ENCODE data around the gene AXIN2.

AXIN2 gene

DNA sequence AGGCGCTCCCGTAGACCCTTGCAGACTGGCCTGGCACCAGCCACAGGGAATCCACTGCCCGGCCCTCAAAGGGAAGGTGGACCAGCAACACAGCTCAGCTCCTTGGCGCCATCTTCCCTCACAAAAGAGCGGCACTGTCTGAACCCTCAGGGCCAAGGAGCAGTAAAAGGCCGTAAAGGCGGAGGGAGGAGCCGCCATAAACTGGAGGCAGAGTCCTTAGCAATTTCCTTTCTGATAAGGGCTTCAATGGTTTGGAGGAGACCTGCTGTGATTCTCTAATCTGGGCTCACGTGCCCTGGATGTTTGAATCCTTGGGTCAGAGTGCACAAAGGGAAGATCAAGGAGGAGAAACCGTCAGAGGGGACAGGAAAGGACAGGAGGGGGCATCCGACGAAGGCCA, 15.5 kb upstream of the AXIN2 start:
- no peak for DNase-seq

DNA sequence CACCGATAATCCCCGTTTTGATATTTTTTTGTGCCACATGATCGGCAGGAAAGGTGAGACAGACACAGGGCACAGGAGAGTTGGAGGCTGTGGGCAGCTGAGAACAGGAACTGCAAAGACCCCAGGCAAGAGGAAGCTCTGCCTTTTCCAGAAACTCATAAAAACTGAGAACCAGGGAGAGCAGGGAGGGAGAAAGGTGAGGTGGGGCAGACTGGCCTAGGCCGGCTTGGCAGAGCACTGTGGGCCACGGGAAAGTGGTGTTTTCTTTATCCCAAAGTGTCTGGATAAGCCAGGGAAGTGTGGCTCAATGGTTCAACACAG, 11.8 kb upstream of the AXIN2 start:
- DNase-seq: no peak

DNA sequence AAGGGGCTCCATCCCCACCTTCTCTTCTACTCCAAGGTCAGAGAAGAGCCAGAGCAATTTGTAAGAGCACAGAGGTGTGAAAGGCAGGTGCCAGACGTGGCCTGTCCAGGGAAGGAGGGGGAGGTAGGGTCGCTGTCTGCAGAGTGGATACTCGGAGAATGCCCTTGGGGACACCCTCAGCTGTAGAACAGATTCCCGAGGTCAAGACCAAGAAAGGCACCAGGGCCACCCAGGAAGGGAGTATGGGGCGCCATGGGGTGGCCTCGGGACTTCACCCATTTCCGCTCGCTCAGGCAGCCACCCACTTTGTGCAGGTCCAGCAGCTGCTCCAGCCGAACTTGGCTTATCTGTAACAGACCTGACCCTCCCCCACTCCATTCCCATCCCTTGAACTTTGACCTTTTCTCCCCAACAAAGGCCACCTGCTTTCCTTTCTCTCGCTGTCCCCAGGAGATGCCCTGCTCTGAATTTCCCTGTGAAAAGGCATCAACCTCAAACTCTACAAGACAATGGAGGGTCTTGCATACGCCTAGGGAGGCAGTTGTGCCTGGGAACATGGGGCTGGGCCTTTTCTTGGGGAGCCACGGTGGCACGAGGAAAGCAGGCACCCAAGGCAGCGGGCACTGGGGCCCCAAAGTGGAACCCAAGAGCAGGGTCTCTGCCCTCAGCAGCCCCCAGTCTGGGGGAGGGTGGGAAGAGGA, 11.3 kb upstream of the AXIN2 start:
- no peak for DNase-seq

DNA sequence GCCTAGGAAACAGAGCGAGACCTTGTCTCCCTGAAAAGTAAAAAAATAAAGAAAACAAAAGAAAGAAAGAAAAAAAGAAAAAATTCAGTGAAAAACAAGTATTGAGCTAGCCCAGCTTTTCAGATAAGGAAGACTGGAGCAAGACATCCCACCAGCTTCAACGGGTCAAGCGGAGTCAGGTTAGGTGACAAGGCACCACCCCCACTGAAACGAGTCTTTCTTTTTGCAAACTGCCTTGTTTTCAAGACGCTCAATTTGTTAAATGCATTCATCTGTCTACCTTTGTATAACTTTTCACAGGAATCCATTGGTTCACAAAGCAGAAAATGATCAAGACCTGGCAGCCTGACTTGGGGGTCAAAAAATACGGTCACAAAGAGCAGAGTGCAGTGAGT, 10.7 kb upstream of the AXIN2 start:
- DNase-seq: no peak

DNA sequence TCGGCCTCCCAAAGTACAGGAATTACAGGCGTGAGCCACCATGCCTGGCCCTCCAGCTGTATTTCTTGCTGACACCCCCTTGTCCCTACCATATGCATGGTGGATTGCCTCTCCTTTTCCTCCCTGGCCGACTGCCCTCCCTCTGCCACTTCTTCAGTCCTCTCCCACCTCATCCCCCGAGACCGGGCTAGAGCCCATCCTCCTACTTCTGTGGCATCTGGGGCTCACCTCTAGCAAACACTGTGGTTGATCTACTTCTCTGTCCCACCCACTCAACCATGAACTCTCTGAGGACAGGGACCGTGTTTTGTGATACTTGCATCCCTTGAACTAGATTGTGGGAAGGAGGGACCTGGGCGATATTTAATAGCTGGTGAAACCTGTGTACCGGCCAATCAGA, 7.5 kb upstream of the AXIN2 start:
- no peak for DNase-seq

DNA sequence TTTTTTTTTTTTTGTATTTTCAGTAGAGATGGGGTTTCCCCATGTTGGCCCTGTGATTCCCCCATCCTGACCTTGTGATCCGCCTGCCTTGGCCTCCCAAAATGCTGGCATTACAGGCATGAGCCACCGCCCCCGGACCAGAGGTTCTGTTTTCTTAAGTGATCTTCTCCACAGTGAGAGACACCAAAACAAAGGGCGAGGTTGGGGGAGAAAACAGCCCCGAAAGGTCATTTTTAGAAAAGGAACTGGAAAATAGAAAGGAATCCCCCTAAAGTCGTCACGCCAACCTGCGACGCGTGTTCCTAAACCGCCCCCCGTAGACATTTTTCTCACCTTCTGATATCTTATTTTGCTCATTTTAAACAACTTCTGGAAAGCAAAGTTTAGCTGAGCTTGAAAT, 6.1 kb upstream of the AXIN2 start:
- no peak for DNase-seq

DNA sequence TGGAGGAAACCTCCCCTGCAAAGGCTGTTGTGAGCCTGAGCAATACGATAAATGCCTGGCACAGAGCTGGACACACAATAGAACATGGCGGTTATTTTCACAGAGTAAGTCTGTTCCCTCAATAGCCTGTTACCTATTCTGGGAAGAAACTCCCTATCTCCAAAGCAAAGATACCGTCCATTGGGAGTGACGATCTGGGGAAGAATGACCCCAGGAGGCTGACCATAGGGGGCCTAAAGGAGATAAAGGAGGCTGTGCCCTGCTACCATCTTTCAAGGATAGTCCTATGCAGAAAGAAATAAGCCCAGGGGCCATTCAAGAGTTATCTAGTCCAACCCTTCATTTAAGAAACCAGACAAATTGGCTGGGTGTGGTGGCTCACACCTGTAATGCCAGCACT, 4.1 kb upstream of the AXIN2 start:
- DNase-seq: no peak

DNA sequence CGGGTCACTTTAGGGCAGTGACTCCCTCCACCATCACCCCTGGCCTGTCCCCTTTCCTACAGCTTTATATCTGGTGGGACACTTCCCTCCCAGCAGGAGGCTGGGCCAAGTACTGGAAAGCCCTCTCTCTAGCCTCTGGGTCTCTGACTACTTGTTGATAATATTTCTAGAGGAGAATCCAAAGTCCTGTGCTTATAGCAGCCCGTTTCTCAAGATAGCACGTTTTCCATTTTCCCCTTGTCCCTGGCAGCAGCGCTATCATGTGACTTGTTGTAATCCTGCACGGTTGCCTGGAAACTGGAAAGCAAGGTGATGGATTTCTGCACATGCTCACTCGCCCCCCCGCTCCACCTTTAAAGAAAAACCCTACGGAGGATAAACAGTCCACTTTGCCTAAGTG, 3.3 kb upstream of the AXIN2 start:
- DNase-seq: peak; percentile 81 to 82

DNA sequence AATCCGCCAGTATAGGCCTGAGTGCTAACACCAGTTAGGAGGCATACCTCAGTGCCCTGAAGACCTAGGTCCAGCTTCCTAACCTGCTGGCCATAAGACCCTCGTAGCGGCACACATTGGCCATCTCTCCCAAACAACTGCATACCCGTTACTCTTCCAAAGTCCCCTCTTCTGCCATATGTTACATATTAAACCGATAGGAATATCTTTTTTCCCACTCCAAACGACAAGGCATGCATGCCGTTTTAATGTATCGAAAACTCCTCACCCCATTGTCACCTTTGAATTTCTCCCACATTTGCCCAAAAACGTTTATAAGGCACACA, 721 bp upstream of the AXIN2 start:
- peak in 1 of 2 experiments; percentile 34 for DNase-seq

DNA sequence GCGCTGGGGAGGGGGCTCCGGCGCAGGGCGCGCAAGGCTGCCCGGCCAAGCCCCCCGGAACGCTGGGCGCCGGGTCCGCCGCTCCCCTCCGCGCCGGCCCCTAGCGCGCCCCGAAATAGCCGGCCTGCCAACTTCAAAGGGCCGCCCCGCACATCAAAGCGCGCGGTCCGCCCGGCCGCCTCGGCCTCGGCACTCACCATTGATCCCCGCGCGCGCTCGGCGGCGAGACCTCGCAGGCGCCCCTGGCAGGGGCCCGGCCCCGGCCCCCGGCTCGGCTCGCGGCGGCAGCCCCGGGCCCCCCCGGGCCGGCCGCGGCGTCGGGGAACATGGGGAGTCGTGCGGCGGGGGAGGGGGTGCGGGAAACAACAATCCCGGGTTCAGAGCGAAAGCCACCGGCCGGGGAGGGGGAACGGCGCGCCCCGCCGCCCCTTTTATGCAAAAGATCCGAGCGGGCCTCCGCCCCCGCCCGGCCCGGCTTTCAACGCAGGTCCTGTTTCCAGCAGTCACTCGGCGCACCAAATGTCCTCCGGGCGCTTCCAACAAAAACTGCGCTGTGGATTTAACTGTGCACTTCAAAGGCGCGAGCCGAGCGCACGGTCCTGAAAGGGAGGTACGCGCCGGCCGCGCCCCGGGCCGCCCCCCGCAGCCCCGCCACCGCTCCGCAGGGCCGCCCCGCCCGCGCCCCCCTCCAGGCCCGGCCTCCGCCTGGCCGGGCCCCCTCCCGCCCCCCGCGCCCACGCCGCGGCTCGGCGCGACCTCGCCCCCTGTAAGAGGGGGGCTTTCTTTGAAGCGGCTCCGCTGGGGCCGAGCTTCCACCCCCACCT, 608 bp downstream of the AXIN2 start:
- DNase-seq: peak; percentile 58 to 86

DNA sequence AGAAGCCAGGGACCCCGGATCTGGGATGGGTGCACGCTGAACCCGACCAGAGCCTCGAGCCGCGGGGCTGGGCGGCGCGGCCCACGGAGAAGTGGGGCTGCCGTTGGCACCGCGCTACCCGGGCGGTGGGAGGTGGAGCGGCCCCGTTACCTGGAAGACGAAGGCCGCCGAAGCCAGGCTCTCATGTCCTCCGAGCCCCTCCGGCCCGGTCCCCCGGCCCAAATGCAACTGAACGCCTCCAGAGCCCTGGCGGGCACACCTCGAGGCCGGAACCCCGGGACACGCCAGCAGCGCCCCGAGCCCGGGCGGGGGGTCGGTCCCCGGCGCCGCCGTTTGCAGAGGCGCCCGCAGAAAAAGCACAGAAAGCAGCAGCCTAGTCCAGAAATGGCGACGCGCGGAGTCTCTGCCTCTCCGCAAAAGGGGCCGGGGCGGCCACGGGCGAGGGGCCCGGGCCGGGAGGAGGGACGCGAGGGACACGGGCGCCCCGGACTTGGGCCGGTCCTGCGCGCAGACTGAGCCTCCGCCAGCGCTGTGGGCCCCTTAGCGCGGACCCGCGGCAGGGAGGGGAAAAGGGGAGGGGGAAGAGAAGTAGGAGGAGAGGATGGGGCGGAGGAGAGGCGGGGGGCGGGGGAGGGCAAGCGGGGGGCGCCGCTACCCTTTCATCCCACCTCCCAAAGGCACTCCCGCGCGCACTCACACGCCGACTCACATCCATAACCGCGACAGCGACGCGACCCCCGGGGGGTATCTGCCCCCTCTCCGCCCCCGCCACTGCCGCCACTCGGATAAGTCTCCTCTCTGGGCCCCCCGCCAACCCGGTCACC, 1.4 kb downstream of the AXIN2 start:
- peak in 1 of 2 experiments; percentile 60 for DNase-seq

DNA sequence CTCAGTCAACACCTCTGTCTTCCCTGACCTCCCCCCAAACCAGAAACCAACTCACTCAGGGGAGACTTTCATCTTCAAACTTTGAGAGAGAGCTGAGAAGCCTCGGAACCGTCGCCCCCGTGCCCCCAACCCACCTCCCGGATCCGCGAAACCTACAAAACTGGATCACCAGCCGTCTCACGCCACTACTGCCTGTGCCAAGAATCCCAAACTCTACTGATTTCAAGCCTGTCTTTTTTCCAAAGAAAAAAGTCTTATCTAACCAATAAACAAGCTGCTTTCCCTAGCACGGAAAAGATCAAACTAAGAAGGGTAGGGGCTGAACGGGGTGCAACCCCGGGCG, 2.0 kb downstream of the AXIN2 start:
- no peak for DNase-seq

DNA sequence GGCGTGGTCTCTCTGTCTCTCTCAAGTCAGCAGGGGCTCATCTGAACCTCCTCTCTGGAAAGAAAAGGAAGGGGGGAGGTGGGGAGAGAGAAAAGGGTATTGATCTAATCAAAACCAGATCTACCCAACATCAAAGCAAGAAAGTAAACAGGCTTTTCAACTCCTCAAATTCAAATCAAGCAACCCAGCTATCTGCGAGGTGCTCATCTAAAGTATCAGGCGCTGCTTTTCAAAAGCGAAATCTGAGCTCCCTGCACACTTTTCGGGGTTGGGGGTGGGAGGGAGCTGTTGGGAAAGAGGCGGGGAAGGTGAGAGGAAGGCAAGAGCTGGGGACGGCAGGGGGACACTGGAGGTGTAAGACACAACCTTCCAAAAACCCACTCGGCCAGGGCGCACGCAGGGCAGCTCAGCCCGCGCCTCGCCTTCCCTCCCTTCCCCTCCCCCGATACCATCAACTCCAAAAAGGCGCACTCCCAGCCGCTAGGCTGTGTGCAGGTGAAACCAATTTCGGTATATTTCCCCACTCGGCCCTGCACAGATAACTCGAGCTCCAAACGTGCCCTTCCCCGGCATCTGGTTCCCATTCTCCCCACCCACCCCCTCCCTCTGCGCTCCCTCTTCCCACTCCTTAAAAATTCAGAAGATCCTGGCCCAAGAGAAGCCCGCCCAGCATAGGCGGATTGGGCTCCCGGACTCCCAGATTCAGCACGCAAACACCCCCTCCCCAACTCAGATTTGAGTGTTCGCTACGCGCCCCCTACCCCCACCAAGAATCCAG, 2.6 kb downstream of the AXIN2 start:
- DNase-seq: peak in 1 of 2 experiments; percentile 30

DNA sequence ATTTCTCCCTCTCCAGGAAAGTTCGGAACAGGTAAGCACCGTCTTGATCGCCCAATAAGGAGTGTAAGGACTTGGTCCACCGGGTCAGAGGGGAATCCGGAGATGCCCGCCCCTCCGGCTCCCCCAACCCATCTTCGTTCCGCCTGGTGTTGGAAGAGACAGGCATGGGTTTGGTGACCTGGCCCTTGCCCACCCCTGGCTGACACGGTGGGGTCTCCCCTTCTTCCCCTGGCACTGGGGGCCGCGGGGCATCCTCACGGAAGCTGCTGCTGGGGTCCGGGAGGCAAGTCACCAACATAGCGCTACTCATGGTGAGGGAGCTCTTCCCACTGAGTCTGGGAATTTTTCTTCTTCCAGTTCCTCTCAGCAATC, 3.2 kb downstream of the AXIN2 start:
- DNase-seq: no peak

DNA sequence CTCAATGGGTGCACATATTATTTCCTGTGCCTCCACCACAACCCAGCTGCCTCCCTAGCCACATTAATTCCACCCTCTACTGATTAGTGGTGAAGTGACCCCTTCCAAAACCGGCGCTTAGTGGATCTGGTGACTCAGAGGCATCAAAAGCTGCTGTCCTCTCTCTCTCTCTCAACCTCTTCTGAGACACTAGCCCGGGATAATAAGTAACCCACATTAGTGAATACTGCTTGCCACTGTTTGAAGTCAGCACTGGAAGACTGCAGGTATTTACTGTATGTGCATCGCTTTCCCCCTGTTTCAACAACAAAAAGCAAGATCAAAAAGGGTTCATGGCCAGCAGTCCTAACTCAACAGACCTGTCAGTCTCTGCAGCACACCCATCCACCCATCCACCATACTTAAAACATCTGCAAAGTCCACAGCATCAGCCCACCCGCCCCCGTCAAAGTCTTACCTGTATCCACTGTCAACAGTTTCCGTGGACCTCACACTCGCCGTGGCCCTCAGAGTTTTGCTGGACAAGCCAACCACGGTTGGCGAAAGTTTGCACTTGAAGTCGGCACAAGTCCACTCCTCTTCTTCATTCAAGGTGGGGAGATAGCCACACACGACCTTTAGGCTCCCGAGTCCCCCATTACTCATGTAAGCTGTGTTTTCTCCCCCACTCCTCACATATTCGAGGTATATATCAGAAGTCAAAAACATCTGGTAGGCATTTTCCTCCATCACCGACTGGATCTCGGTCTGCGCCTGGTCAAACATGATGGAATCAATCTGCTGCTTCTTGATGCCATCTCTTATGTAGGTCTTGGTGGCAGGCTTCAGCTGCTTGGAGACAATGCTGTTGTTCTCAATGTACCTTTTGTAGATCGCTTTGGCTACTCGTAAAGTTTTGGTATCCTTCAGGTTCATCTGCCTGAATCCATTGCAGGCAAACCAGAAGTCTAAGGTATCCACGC, 3.8 kb downstream of the AXIN2 start:
- no peak for DNase-seq

DNA sequence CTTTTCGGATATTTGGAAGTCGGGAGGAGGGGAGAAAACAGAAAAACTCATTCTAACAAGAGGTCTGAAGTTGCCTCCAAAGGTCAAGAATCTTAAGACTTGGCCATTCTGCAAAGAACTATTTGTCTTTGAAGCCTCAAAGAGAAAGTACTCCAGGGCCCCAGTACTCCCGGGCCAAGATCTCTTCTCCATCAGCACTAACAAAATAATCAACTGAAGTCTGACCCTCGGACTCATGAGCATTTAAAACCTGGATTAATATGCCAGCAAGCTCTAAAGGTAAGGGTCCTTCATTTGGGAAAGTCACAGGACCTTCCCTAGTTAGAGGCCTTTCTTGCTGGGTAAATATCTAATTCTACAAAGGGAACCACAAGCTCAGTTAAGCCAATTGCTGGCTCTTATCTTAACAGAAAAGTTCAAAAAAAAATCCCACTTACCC, 4.5 kb downstream of the AXIN2 start:
- no peak for DNase-seq

DNA sequence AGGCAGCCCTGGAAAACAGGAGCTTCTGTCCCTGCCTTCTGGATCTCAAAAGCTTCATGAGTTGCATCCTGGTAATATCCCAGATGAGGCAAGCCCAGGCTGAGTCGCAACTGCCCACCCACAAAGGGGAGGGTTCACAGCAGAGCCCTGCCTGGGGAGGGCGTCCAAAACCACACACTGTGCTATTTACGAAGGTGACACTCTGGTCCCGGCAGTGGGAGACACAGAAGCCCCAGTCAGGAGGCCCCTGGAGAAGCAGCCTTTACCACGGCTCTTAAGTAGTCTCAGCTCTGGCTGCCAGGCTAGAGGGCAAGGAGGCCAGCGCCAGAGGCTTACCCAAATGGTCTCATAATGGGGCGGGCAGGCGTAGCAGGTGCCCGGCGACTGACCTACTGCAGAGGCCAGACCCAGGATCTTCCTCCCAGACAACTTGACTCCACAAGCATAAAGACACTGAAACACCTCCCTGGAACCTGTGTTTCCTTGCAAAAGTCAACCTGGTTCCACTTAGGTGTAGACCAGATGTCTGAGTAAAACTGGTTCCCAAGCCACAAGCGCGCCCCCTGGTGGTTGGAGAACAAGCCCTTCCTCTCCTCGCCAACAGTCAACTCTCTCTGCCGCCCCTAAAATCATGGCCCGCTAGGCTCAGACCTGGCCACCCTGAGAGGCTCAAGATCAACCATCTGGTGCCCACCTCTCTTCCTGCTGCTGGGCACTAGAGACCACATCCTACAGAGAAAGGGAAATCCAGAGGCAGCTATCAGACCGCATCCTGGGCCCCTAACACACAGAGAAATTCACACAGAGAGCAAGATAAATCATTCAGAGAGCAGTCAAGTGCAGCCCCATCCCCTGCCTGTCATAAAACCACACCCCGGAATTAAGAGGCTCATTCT, 5.2 kb downstream of the AXIN2 start:
- peak; percentile 77 to 85 for DNase-seq

DNA sequence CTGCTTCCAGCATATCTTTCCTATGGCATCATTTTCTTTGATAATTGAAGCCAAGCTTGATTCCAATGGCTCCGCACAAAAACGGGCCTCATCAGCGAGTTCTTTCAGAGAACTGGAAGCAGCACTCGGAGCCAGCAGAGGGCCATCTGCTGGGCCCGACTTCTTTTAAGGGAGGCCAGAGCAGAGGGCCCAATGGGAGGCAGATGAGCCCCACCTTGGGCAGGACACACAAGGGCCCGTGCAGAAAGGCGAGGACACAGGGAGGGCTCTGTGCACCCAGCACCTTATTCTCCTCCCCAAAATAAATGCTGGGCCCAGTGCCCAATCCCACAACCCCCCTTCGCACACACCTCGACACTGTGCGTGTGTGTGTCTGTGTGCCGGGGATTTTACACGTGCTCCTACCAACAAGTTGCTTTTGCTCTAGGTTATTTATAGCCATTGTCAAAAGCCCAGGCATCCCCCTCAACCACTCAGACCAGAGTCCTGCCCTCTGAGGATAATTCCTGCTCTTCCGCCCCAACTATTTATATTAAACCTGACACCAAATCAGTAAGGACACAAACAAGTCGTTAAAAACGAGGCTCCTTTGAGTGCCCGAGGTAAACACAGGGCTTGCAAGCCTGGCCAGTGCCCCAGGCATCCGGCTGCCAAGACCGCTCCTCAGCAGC, 6.8 kb downstream of the AXIN2 start:
- no peak for DNase-seq

DNA sequence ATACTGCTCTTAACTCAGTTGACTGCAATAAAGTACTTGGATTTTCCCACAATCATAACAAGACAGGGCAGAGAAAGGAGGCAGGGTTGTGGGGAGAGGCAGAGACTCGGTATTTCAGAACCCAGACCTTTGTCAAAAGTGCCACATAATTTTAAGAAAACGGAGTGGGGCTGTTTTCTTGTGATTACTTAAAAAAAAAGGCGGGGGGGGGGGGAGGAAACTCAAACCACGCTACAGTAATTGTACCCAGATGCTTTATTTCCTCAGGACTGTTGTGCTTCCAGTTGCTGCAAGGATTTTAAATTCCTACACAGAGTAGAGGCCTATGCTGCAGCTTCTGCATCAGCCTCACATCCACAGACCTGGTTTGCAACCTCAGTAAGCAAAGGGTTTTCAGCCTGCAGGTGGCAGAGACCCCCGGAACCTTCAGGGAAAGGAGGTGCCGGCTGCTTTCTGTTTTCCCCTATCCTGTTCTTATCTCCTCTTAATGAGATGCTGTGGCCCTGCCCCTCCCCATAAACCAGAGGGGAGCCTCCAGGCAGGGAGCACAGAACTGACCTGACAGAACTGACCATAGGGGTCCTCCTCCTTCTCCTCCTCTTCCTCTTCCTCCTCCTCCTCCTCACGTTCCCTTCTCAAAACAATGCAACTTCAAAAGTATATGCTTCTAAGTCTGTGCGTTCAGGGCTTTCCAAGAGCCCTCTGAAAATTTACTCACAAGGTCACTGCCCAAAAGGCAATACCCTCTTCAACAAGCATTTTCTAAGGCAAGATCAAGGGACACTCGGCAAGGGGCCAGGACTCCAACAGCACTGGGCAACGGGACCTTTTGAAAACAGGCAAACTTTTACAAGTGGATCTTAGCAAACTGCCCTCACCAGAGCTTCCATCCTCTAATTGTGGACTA, 7.5 kb downstream of the AXIN2 start:
- DNase-seq: no peak
